ENCODE results near the gene UBE2M. TPM values are rescaled to one million over a fixed set of nuclear protein-coding genes. Genes with fewer than 3 reads are reported as not detected.
A peak's percentile ranks its signal among the peaks of the same experiment; 100 is the strongest.

The UBE2M gene
- total RNA-seq, 1 experiment from 2014 or later, result 84.1 TPM

DNA sequence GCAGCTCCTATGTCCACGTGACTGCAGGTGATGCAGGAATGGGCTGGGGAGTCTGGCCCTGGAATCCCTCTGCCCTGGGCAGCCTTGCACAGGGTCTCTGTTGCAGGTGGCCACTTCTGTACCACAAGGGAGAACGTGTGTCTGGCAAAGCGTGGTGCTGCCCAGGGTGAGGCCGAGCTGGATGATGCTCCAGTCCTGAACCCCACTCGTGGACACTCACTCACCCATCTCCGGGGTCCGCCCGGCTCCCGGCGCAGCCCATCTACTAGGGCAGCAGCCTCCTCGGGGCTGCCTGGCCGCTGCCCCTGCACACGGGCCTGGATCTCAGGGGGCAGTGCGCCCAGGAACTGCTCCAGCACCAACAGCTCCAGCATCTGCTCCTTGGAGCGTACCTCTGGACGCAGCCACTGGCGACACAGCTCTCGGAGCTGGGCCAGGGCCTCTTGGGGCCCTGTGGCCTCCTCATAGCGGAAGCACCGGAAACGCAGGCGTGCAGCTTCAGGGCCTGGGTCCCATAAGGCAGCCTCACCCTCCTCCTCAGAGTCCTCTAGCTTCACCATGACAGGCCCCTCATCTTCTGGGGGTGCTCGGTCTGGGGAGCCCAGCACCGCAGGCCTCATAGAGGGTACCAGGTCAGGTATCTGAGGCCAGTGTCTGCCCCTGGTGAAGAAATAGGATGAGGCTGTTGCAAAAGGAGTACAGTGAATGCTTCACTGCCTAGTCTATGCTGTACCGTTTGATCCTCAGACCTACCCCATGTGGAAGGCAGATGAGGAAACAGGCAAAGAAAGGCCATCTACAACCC lies 12.6 kb upstream of the UBE2M start:
- DNase-seq (ENCODE audit: low read depth), result no peak

GRCh38 chr19:58569943-58570670 lies 11.7 kb upstream of the UBE2M start:
- no peak for DNase-seq (ENCODE audit: low read depth)

DNA sequence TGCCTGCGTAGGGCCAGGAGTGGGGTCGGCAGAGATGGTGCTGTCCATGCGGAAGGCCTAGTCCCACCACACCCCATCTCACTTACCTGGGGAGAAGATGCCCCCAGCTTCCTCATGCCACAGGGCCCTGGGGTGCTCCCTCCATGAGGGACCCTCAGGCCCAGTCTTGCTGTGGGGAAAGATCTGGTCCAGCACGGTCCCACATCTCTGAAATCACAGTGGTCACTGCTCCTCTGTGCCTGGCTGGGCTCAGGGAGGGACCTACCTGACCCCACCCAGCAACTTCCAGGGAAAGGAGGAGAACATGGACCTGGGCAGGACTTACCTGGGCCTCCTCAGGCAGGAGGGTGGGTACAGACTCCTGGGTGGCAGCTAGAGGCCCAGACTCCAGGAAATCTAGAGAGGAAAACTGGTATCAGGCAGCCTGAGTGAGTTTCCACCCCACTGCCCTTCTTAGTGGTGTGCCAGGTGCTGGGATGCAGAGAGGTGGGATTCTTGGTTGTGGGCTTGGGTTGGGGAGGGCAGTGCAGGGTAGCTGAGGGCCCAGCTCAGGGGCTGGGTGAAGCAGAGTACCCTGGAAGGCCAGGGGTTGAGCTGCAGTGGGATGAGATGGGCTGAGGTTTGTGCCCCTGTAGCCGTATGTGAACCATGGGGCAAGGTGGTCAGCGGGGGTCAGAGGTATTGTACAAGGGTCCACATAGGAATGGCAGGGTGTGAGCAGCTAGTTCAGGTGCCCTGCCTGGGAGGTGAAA lies 11.0 kb upstream of the UBE2M start:
- DNase-seq (ENCODE audit: low read depth), result no peak

DNA sequence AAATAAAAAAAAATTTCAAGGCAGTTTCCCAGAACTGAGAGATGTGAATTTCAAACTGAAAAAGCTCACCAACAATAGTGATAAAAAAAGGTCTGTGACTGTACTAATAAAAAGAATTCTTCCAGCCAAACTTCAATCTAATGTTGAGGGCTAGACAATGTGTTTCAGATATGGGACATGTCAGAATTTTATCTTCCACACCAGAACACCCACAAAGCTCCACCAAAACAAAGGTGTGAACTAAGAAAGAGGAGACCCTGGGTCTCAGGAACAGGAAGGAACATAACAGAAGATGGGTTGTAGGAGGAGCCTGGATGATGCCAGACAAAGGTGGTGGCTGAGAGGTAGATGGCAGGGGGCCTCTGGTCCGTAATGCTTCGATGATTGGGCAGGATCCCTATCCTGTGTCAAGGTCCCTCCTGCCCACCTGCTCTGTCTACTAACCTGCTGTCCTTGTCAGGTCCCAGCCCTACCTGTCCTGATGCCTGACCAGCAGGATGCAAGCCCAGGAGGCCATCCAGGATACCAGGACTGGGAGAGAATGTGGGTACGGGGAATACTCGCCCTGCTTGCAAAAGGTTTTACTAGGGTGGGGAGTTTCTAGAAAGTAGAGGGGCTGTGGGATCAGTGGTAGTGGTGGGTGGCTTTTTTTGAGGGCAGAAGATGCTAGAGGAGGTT lies 10.2 kb upstream of the UBE2M start:
- DNase-seq (ENCODE audit: low read depth), result no peak

- DNase-seq (ENCODE audit: low read depth), result no peak
These were observed 8.6 kb upstream of the UBE2M start for GRCh38 chr19:58566989-58567388.

GRCh38 chr19:58563823-58564222 lies 5.4 kb upstream of the UBE2M start:
- DNase-seq (ENCODE audit: low read depth), result no peak

DNA sequence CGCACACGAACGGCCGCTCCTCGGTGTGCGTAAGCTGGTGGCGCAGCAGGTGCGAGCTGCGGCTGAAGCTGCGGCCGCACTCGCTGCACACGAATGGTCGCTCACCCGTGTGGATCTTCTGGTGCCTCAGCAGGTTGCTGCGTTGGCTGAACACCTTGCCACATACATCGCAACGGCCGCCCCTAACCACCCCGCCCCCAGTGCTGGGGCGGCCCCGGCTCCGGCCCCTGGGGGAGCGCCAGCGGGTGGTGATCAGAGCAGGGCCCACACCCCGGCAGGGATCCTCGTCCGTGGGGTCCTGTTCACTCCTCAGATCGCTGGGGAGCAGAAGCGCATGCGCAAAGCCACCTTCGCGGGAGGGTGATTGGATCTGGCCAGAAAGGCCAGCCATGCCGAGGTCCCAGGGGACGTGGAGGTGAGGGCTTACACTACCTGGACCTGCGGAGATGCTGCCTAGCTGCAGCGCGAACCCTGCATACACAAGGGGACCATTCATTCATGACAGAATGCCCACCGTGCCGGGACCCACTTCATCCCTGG lies 4.7 kb upstream of the UBE2M start:
- DNase-seq (ENCODE audit: low read depth), result no peak

DNA sequence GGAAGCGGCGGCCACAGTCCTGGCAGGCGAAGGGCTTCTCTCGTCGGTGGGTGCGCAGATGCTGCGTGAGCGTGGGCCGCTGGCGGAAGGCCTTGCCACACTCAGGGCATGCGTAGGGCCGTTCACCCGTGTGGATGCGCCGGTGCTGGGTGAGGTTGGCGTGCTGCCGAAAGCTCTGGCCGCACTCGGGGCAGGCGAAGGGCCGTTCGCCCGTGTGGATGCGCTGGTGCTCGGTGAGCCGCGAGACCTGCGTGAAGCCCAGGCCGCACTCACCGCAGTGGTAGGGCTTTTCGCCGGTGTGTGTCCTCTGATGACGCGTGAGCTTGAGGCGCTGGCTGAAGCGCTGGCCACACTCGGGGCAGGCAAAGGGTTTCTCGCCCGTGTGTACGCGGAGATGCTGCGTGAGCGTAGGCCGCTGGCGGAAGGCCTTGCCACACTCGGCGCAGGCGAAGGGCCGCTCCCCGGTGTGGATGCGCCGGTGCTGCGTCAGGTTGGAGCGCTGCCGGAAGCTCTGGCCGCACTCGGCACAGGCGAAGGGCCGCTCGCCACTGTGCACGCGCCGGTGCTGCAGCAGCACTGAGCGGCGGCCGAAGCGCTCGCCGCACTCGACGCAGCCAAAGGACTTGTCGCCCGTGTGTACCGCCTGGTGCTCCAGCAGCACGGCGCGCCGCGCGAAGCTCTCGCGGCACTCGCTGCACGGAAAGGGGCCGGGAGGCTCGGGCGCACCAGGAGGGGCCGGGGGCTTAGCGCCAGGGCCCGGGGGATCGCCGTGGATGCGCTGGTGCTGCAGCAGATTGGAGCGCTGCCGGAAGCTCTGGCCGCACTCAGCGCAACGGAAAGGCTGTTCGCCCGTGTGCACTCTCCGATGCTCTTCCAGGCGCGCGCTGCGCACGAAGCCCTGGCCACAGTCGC lies 4.0 kb upstream of the UBE2M start:
- peak; percentile 35 for DNase-seq (ENCODE audit: low read depth)

- no peak for DNase-seq (ENCODE audit: low read depth)
These were observed 3.1 kb upstream of the UBE2M start for GRCh38 chr19:58561373-58562121.

- no peak for DNase-seq (ENCODE audit: low read depth)
These were observed 2.5 kb upstream of the UBE2M start for GRCh38 chr19:58560921-58561320.

DNA sequence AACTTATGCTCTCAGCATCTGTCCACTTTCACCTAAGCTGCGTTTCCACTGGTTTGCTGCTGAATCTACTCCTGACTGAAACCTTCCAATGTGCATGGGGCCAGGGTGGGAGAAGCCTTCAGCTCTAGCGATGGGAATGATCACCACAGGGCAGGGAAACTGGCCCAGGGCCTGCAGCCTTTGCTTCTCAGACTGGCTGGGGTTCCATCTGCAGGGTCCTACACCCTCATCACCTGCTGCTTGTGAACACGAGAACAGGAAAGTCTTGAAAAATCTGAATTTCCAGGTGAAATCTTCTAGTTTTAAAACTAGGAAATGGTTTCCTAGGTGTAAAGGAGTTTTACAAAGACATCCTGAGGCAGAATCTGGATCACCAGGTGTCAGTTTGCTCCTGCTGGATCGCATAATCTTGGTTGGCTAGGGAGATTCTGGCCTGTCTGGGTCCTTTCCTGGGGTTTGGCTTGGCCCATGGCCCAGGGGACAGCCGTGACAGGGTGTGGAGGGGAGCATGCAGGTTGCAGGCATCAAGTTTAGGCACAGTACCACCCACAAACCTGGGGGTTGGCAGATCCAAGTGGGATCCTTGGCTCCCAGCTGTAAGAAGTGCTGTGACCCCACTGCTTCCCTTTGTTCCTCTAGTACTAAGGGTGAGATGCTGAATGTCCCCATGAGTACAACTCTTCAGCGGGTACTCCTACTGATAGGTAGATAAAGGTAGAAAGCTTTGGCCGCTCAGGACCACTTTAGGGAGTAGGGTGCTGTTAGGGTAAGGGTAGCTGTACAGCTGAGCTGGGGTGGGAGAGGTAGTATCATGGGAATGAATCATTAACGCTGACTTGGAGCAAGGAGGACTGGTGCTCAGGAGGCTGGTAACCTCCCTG lies 1.8 kb upstream of the UBE2M start:
- DNase-seq (ENCODE audit: low read depth), result no peak

GRCh38 chr19:58559275-58560006 lies 1.0 kb upstream of the UBE2M start:
- DNase-seq (ENCODE audit: low read depth), result peak; percentile 94

GRCh38 chr19:58558623-58559274 lies 338 bp upstream of the UBE2M start:
- peak; percentile 97 for DNase-seq (ENCODE audit: low read depth)

- no peak for DNase-seq (ENCODE audit: low read depth)
These were observed 968 bp downstream of the UBE2M start for GRCh38 chr19:58557221-58558065.

DNA sequence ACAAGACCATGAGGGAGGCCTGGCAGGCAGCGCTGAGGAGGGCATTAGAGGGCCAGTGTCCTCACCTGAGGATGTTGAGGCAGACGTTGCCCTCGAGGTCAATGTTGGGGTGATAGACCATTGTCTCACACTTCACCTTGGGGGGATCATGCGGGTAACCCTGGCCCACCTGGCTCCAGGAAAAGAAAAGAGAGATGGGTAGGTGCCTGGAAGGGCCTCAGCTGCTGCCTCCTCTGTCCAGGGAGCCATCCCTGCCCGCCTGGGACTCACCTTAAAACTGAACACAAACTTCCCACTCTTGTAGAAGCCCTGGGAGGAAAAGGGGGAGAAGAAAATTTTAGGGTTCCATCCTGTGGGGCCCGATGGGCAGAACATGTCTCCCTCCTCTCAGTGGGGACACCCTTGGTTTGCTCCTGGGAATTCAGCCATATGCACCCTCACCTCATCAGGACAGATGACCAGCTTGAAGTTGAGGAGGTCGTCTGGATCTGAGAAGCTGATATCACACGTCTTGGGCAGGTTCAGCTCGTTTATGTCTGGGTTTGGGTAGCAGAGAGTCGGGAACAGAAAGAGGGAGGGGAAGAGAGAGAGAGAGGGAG lies 1.7 kb downstream of the UBE2M start:
- no peak for DNase-seq (ENCODE audit: low read depth)

- DNase-seq (ENCODE audit: low read depth), result no peak
These were observed 2.3 kb downstream of the UBE2M start for GRCh38 chr19:58555920-58556621.
